HFF-Myc (cell line): ENCODE data around the gene SLC15A3.

Experiments
- DNase-seq: peaks from one replicate; pipeline ENCODE4 v3.0.0-alpha.2; 2011; ENCODE audit warnings: low read depth; ENCODE audit errors: extremely low read depth
- H3K4me3 ChIP-seq: replicated peaks from 2 replicates; pipeline ENCODE4 v1.5.1; 2011; ENCODE audit warnings: low read depth, mild to moderate bottlenecking, control low read depth, low read length
- TF ChIP-seq, protein P1 (sequence below): IDR thresholded peaks from 2 replicates; pipeline ENCODE4 v1.5.1; 2012; ENCODE audit warnings: mild to moderate bottlenecking, low read depth, low read length, control low read depth; ENCODE audit errors: missing control alignments

The SLC15A3 gene

DNA sequence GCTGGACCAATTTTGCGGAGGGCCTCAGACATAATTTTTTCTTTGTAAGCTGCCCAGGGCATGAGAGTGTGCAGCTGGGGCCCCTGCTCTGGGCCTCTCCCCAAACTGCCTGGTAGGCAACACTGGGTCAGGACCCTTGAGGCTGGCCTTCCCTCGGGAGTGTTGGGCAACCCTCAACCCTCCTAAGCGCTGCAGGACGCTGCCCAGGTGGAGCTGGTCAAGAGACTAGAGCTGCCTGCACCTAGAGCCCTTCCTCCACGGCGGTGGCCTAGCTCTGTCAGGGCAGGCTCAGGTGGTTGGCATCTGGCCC lies 28.2 kb downstream of the SLC15A3 start:
- TF ChIP-seq, protein P1, sequence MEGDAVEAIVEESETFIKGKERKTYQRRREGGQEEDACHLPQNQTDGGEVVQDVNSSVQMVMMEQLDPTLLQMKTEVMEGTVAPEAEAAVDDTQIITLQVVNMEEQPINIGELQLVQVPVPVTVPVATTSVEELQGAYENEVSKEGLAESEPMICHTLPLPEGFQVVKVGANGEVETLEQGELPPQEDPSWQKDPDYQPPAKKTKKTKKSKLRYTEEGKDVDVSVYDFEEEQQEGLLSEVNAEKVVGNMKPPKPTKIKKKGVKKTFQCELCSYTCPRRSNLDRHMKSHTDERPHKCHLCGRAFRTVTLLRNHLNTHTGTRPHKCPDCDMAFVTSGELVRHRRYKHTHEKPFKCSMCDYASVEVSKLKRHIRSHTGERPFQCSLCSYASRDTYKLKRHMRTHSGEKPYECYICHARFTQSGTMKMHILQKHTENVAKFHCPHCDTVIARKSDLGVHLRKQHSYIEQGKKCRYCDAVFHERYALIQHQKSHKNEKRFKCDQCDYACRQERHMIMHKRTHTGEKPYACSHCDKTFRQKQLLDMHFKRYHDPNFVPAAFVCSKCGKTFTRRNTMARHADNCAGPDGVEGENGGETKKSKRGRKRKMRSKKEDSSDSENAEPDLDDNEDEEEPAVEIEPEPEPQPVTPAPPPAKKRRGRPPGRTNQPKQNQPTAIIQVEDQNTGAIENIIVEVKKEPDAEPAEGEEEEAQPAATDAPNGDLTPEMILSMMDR = no peak

DNA sequence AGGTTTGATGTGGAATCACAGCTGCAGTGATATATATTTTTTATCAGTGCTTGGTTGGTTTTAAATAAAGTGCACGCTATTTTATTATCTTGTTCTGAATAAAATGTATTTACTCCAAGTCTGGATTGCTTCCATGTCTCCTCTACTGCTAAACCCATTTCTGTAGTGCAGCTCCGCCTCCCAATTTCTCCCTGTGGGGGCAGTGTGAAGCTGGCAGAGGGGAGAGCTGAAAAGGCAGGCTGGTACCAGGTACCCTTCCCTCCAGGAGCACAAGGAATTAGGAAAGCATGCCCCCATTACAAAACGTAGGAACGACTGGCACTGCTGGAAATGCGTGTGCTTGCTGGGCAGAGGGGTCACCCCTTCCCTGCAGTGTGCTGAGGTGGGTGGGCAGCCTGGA lies 28.6 kb downstream of the SLC15A3 start:
- DNase-seq = no peak
- no peak overlapping the region for H3K4me3 ChIP-seq
- TF ChIP-seq, protein P1 = no peak

More for the DNA sequence above, 28.2 kb downstream of the SLC15A3 start:
- DNase-seq = no peak
- H3K4me3 ChIP-seq = peak overlapping the region; percentile 75

DNA sequence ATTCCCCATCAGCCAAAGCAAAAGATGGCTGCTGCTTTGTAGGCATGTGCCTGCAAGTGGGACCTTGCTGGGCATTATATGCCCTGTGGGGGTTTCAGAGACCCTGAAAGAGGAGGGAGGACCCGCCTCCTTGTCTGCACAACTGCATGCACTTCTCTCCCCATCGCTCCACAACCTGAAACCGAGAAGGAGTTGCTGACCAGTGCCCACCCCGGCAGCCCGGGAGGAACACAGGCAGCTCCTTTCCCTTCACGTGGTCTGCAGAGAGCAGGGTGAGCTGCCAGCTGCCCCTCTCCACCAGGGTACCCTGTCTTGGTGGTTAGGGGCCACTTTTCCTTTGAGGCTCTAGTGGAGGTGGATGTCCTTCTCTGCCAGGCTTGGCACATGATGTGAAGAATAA lies 29.1 kb downstream of the SLC15A3 start:
- no peak for DNase-seq
- TF ChIP-seq, protein P1 = no peak
- no peak overlapping the region for H3K4me3 ChIP-seq

DNA sequence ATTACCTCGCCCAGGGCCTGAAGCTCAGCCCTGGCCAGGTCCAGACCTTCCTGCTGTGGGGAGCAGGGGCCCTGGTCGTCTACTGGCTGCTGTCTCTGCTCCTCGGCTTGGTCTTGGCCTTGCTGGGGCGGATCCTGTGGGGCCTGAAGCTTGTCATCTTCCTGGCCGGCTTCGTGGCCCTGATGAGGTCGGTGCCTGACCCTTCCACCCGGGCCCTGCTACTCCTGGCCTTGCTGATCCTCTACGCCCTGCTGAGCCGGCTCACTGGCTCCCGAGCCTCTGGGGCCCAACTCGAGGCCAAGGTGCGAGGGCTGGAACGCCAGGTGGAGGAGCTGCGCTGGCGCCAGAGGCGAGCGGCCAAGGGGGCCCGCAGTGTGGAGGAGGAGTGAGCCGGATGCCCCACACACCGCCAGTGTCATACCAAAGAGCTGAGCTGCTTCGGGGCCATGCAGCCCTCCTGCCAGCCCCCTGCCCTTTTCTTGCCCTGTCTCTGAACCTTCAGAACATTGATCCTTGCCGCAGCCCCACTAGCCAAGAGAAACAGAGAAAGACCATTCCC lies 30.1 kb downstream of the SLC15A3 start:
- no peak for DNase-seq
- TF ChIP-seq, protein P1 = no peak

DNA sequence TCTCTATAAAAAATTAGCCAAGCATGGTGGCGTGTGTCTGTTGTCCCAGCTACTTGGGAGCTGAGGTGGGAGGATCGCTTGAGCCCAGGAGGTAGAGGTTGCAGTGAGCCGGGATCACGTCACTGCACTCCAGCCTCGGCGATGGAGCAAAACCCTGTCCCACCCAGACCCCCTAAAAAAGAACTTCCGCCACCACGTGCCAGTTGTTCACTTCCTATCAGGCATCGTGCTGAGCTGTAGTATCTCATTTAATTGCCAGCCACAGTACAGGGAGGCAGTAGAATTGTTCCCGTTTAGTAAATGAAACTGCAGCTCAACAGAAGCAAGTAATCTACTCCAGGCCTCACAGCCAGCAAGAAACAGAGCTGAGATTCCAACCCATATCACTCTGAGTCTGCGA lies 30.7 kb downstream of the SLC15A3 start:
- TF ChIP-seq, protein P1 = no peak
- DNase-seq = no peak

More for the DNA sequence above, 30.1 kb downstream of the SLC15A3 start:
- H3K4me3 ChIP-seq = no peak overlapping the region

DNA sequence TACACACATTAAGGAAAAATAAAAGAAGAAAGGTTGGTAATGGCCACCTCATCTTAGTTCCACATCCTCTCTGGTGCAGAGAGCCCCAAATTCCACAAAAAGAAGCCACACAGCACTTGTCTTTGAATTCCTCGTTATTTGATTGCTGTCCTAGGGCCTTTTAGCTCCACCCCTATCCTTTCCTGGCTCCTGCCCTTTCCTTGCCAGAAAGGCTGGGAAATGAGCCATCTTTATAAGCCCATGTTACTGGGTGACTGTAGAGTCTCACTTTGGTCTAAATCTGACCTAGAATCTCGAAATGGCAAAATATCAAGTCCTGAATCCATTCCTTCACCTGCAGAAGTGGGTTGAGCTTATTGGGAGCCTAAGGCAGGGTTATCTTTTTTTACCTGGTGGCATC lies 32.0 kb downstream of the SLC15A3 start:
- DNase-seq = no peak

More for the DNA sequence above, 30.7 kb downstream of the SLC15A3 start:
- H3K4me3 ChIP-seq = no peak overlapping the region

More for the DNA sequence above, 32.0 kb downstream of the SLC15A3 start:
- H3K4me3 ChIP-seq = no peak overlapping the region
- TF ChIP-seq, protein P1 = no peak
